Pancreas (tissue), 10 donors: ENCODE measurements around the gene TENM4. TPM values are rescaled to one million over a fixed set of nuclear protein-coding genes. Genes with fewer than 3 reads are reported as not detected.

Experiments used
- ATAC-seq, 4 donors: fragments of 200-7000 bp; cut with Tn5 transposase; one replicate each; pipeline versions ENCODE4 v1.8.0 to v1.9.1; 2020; ENCODE audit warnings: mild to moderate bottlenecking in 4 of 4, moderate library complexity in 4 of 4
- DNase-seq, 6 donors: peaks; one replicate each; pipeline ENCODE4 v3.0.0-alpha.2; 2020
- FAIRE-seq: peaks from 2 replicates; lab custom pipeline; 2012; peaks lifted over from hg19 to GRCh38; lab: Jason Lieb, UNC
- H3K27ac ChIP-seq, 4 donors: fragments of 200-600 bp; sonication (generic); 1 replicate in 3 of 4; 2 replicates in 1 of 4; pipeline versions ENCODE4 v1.5.0 to v1.8.0; 2020
- H3K27me3 ChIP-seq, 4 donors: fragments of 200-600 bp; one replicate each; pipeline ENCODE4 v1.8.0; 2021
- H3K36me3 ChIP-seq, 3 donors: fragments of 200-600 bp; sonication (generic) in 1 of 3; one replicate each; pipeline versions ENCODE4 v1.5.0 to v1.8.0; 2020 to 2021
- H3K4me1 ChIP-seq, 3 donors: fragments of 200-600 bp; one replicate each; pipeline ENCODE4 v1.8.0; 2021
- H3K4me3 ChIP-seq, 4 donors: fragments of 200-600 bp; sonication (generic) in 2 of 4; one replicate each; pipeline versions ENCODE4 v1.5.0 to v1.8.0; 2020 to 2021
- H3K9me3 ChIP-seq, 4 donors: fragments of 200-600 bp; one replicate each; pipeline ENCODE4 v1.8.0; 2021
- WGBS, 2 donors: extraction: QIAGEN DNeasy Blood & Tissue Kit; methylation state at CpG; one replicate each; pipeline ENCODE4 v1.1.7; 2013; 5-methylcytosine and 5-hydroxymethylcytosine counted together
- intact Hi-C, 3 donors: fragments of 100-400 bp; cut with DNase I; formaldehyde crosslinking; loops; one replicate each; pipeline versions ENCODE4 v1.11.1 to v1.14.2; 2022
- polyA plus RNA-seq, 2 donors: library from polyadenylated mRNA; stranded (reverse); fragments of 200-250 nt; gene quantifications; one replicate each; pipeline ENCODE4 v1.2.3, GENCODE V29; 2013
- total RNA-seq, 6 donors: library from RNA; stranded (reverse); fragmentation: NEBNext Ultra II Directional in 4 of 6; extraction: Animal tissue kit (Norgen Biotek cat#: 25700) in 4 of 6; gene quantifications; one replicate each; pipeline versions ENCODE4 v1.2.1 to v1.2.4, GENCODE V29; 2021 to 2023
- TF ChIP-seq, protein P1 (sequence below), 4 donors: fragments of 200-600 bp; sonication (generic) in 3 of 4; IDR thresholded peaks; one replicate each; pipeline versions ENCODE4 v1.5.0 to v1.8.0; 2021; ENCODE audit warnings: antibody characterized with exemption in 4 of 4
- donor health status: healthy with polysubstance abuse.
- donor health status: DM: no; HTN: no; CAD: no; lungs with moderate emphysema.
- donor health status: DM: no; HTN: no; CAD: no.
- donor health status: control.
- donor health status: control.
- donor health status: Bipolar disorder and iron deficiency.
- donor health status: DM: yes; HTN: yes; CAD: no.
- donor health status: DM: no; HTN: no; CAD: no.
- donor health status: DM: no; HTN: no; CAD: no.
- donor health status: DM: yes; HTN: yes; CAD: no.

TENM4 gene
- total and polyA plus RNA-seq, 8 donors, result 0.37 to 6.8 (median 1.3) TPM

DNA sequence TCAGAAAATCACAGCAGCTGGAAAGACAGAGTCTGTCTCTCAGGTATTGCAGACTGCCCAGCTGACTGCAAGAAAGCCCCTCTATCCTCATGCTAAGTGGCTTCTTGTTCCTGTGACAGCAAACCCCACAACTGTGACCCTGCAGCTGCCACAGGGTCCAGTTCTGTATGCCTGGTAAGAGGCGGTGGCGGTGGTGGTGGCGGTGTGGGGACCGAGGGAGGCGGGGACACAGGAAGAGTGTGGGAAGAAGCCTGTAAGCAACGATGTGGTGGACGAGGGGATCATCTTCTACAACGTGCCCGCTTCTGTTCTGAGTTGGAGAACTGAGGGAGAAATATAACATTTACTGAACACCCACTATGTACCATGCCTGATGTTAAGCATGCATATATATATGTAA is 112.4 kb downstream of the TENM4 start:
- Histone ChIP-seq H3K36me3 (no peaks in the 10 kb centered on the region), H3K27ac (no peak overlapping the region), H3K4me3 (no peak overlapping the region), H3K9me3 (no peaks in the 10 kb centered on the region), H3K4me1 (no peaks in the 10 kb centered on the region), H3K27me3 (no peaks in the 10 kb centered on the region)
- intact Hi-C loops, result no loop called here
- WGBS, 2 donors, result 76 to 88% methylated on average over 9 of the region's 9 CpGs
- no peak for ATAC-seq
- no peak for DNase-seq
- TF ChIP-seq, protein P1, sequence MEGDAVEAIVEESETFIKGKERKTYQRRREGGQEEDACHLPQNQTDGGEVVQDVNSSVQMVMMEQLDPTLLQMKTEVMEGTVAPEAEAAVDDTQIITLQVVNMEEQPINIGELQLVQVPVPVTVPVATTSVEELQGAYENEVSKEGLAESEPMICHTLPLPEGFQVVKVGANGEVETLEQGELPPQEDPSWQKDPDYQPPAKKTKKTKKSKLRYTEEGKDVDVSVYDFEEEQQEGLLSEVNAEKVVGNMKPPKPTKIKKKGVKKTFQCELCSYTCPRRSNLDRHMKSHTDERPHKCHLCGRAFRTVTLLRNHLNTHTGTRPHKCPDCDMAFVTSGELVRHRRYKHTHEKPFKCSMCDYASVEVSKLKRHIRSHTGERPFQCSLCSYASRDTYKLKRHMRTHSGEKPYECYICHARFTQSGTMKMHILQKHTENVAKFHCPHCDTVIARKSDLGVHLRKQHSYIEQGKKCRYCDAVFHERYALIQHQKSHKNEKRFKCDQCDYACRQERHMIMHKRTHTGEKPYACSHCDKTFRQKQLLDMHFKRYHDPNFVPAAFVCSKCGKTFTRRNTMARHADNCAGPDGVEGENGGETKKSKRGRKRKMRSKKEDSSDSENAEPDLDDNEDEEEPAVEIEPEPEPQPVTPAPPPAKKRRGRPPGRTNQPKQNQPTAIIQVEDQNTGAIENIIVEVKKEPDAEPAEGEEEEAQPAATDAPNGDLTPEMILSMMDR (IDR thresholded peaks at IDR 0.05), result no peak
- FAIRE-seq, result no peak

DNA sequence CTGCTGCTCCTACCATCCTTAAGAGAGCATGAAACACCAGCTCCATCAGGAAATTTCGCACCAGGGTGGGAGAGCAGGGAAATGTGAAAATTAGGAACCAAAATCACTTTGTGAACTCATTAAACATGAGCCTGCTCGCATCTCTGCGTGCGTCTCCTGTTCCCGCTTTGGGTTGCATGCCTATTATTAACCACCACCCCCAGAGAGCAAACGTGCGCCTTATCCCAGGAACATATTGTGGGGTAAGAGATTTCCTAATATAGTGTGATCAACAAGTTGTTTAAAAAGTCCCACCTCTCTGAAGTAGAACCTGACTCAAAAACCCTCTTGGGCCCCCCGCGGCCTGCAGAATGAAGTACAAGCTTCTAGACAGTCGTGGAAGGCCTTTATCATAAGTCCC is 115.0 kb downstream of the TENM4 start:
- H3K4me3 ChIP-seq, result no peak overlapping the region
- FAIRE-seq, result no peak
- intact Hi-C loops, result no loop called here
- no peaks in the 10 kb centered on the region for H3K27me3 ChIP-seq
- no peaks in the 10 kb centered on the region for H3K4me1 ChIP-seq
- H3K27ac ChIP-seq, result no peak overlapping the region
- TF ChIP-seq, protein P1 (IDR thresholded peaks at IDR 0.05), result no peak
- ATAC-seq, result no peak
- 83 to 93% methylated on average over 10 of the region's 10 CpGs for WGBS, 2 donors
- H3K9me3 ChIP-seq, result no peaks in the 10 kb centered on the region
- DNase-seq, result no peak
- no peaks in the 10 kb centered on the region for H3K36me3 ChIP-seq

DNA sequence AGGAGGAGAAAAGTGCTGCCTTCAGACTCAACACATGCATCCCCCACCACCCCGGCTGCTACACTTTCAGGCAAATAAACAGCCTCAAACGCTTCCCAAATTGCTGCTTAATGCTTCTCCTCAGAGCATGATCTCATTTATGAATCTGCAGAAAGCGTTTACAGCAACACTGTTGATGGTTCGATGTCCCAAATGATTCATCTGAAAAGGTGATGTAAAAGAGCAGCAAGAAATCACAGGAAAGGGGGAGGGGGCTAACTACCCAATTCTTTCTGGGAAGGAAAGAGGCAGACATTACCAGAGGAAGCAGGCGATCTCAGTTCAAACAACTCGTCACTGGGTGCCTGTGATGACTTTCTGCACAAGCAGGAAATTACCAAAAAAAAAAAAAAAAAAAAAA is 119.6 kb downstream of the TENM4 start:
- Histone ChIP-seq H3K36me3 (no peaks in the 10 kb centered on the region), H3K9me3 (no peaks in the 10 kb centered on the region), H3K4me1 (no peaks in the 10 kb centered on the region), H3K27me3 (no peaks in the 10 kb centered on the region), H3K4me3 (no peak overlapping the region), H3K27ac (no peak overlapping the region)
- TF ChIP-seq, protein P1 (IDR thresholded peaks at IDR 0.05), result no peak
- no peak for FAIRE-seq
- intact Hi-C loops, result no loop called here
- ATAC-seq, result no peak
- no peak for DNase-seq
- 55 to 66% methylated on average over 6 of the region's 6 CpGs for WGBS, 2 donors

DNA sequence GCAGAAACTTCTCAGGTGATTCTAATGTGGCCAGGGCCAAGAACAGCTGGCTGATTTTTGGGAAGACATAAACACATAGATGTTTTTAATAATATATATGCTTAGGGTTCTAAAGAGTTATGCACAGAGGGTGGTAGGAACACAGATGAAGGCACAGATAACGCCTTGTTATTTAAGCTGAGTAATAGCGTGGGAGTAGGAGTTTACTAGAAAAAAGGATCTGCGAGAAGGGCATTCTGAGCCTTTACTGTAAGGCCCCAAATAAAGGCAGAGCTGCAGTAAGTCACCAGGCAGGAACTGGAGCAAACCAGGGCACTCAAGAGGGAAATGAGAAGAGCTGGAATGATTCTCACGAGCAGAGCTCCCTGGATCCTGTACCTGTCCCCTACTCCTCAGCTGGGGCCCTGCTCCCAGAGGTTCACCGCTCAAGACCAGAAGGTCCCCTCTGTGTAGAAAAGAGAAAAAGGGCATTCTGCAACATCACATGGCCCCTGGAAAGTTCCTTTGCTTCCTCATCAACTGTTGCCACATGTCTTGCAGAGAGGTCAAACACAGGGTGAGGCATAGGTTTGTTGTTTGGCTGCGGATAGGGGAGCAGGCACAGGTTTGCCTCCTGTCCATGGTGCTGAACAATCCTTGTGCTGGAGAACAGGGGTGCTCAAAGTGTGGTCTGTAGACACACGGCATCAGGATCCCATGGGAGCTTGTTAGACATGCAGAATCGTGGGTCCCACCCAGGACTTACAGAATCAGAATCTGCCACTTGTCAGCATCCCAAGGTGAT is 125.7 kb downstream of the TENM4 start:
- TF ChIP-seq, protein P1 (IDR thresholded peaks at IDR 0.05), result no peak
- 58 to 61% methylated on average over 8 of the region's 8 CpGs for WGBS, 2 donors
- ATAC-seq, result no peak

DNA sequence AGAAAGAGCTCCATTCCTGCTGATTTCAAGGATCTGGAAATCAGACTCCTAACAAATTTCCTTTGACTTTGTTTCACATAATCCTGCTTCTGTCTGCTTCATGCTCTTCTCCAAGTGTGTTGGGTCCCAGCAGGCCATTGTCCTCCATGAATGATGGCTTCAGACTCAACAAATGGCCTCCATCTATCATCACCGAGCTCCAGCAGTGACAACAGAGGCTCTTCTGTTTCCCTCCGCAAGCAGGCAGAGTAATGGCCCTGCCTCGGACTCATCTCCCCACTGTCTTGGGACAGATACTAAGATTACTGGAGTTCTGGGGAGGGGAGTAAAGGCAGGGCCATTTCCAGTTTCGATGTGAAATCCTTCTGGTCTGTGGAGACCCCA is 127.3 kb downstream of the TENM4 start:
- no peak overlapping the region for H3K4me3 ChIP-seq
- DNase-seq (no peak), ATAC-seq (no peak), FAIRE-seq (no peak)
- TF ChIP-seq, protein P1 (IDR thresholded peaks at IDR 0.05), result no peak
- no peak overlapping the region for H3K27ac ChIP-seq
- intact Hi-C loops, result no loop called here
- no peaks in the 10 kb centered on the region for H3K9me3 ChIP-seq
- no peaks in the 10 kb centered on the region for H3K36me3 ChIP-seq
- H3K4me1 ChIP-seq, result no peaks in the 10 kb centered on the region
- 56 to 69% methylated on average over 4 of the region's 4 CpGs for WGBS, 2 donors
- no peaks in the 10 kb centered on the region for H3K27me3 ChIP-seq

More for the DNA sequence above, 125.7 kb downstream of the TENM4 start:
- FAIRE-seq (no peak), DNase-seq (no peak)
- H3K27ac ChIP-seq, result no peak overlapping the region
- H3K4me1 ChIP-seq, result no peaks in the 10 kb centered on the region
- no peaks in the 10 kb centered on the region for H3K9me3 ChIP-seq
- no peaks in the 10 kb centered on the region for H3K36me3 ChIP-seq
- H3K4me3 ChIP-seq, result no peak overlapping the region
- no peaks in the 10 kb centered on the region for H3K27me3 ChIP-seq
- intact Hi-C loops, result no loop called here
